Activated naive CD4-positive, alpha-beta T cell treated with anti-CD3 and anti-CD28 coated beads, Interleukin-2, amount 50 U/mL, for 16 hours (primary cell): ENCODE data around the gene PHF21A.

ENCODE experiments used
- DNase-seq: peaks from one replicate; pipeline ENCODE4 v3.0.0-alpha.2; 2020

PHF21A gene

DNA sequence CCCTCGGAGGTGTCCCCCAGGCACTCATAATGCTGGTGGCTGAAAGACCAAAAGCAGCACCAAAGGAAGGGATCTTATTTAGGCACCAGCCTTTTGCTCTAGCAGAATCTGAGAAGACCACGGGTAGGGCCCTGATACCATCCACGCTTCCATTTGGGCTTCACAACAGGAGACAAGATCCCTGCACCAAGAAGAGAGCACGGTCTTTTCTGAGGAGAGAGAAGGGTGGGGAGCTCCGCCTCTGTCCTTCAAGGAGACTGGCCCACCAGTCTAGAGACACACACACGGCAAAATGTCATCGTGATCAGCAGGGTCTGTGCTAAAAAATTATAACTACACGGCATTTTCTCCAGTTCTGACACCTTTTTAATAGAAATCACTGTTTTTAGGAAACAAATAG is 189.0 kb downstream of the PHF21A start:
- no peak for DNase-seq

DNA sequence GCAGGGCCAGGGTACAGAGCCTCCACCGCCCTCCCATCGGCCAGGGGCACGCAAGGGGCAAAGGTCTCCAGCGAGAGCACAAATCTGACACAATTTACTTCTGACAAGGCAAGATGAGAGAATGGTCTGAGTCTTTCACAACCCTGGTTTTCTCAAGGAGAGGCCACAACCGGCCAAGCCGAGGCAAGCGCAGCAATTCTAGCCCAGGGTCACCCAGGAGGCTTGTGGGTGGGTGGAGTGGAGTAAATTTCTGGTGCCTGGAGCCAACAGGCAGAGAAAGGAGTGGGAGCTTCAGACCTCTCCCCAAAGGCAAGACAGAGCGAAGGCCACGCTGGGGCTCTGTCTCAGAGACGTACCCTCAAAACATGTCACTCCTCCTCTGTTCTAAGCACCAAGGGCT is 189.5 kb downstream of the PHF21A start:
- DNase-seq = peak; percentile 7

DNA sequence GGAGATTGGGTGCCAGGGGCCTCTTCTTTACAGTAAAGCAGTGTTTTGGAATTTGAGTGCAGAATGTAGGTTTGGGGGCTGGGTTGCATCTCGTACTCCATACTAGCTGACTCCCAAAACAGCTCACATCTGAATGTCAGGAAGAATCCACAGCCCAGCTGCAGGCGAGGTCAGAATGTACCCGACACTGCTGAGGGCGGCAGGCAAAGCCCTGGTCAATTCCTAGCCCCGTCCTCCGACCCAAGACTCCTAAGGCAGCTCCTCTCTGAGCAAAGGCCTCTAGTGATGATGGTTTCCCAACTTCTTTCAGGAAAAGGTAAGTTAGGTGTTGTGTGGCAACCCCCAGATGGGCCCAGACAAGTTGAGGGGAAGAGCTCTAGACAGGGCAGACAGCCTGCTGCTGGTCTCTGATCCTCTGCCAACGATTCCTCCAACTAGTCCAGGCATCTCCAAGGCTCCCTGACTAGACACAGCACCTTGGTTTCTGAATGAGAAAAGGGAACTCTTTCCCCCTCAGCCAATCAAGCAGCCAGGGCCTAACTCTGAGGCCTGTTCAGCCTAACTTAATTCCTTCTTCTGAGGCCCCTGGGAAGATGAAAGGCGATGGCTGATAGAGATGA is 190.2 kb downstream of the PHF21A start:
- DNase-seq = no peak

DNA sequence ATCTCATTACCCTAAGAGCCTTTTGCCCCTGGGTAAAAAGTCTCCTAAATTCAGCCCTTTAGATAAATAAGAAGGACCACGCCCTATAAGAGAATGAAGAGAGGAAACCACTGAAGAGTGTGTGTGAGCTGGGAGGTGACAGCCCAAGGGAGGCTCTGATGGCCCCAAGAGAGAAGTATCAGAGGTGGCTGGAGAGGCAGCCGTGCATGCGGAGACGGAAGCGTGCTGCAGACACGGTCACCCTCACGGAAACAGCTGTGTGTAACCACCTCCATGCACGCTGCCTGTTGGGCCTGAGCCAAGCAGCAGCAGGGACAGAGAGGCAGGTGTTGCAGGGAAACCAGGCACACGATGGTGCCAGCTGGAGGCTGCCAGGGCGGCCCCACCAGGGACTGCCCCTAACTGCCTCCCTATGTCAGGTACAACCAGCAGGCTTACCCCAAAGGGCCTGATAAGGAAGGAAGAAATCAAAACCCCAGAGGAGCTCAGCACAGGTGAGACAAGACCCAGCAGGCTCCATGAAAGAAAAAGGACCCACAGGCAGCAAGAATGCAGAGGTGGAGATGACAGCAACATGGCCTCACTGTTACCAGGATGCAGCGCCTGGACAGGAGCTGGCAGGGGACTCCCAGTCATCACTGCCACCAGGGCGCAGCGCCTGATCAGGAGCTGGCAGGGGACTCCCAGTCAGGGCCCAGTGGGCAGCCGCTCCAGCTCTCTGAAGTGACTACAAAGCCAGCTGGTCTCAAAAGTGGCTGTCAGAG is 191.0 kb downstream of the PHF21A start:
- DNase-seq = peak; percentile 16

DNA sequence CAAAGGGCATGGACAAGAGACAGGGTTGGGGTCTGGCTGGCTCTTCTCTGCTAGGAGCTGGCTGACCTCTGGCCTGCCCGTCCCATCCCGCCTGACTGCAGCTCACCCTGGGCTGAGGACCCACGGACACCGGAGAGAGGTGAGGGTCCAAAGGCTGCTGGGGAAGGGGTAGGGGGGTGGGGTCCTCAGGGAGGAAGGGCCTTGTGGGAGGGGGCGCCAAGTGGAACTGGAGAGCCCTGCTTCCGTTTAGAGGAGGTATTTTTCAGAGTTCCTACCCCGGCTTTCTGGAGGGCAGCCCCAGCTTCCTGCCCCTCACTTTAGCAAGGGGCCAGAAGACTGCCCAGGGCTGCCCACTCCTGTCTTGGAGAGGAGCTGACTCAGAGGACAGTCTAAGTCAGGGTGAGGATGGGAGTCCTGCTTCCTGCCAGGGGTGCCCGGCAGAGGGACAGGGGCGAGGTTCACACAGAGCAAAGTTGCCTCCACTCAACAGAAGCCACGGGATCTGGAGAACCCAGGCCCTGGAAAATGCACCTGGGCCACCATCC is 191.7 kb downstream of the PHF21A start:
- DNase-seq = peak; percentile 4

DNA sequence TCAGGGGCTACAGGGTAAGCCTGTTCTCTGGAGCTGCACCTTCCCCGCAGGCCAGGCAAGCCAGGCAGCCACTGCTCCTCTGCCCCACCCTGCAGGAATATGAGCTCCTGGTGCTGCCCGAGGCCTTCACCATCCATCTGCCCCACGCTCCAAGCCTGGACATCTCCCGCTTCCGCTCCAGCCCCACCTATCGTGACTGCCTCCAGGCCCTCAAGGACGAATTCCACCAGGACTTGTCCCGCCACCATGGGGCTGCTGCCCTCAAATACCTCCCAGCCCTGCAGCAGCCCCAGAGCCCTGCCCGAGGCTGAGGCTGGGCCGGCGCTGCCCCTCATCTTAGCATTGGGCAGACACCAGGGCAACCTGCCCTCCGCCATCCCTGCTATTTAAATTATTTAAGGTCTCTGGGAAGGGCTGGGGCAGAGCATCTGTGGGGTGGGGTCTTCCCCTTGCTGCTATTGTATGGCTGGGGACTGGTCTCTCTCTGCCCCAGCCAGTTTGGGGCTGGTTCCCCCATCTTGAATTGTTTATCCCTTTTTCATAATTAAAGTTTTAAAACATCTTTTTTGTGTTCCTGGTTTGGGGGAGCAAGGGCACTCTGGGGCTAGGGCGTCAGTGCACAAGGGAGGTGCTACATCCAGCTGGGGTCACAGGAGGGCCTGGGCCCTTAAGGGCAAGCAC is 192.6 kb downstream of the PHF21A start:
- peak; percentile 5 for DNase-seq

DNA sequence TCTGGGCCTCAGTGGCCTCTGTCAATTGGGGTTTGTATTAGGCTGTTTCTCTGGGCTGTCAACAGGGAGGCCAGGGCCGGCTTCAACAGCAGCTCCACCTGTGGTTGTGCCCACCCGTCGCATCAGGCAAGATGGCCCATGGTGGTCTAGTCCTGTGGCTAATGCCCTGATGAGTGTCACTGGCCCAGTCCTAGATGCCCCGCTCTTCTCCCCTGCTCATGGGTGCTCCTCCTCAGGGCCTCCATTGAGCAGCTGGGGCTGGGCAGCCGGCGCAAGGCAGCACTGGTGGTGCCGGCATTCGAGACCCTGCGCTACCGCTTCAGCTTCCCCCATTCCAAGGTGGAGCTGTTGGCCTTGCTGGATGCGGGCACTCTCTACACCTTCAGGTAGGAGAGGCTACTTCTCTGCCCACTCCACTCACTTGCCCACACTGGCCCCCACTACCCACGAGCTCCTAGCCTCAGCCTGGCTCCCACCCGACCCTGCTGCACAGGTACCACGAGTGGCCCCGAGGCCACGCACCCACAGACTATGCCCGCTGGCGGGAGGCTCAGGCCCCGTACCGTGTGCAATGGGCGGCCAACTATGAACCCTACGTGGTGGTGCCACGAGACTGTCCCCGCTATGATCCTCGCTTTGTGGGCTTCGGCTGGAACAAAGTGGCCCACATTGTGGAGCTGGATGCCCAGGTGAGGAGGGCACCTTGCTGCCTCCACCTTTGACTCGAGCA is 193.4 kb downstream of the PHF21A start:
- peak; percentile 8 for DNase-seq

DNA sequence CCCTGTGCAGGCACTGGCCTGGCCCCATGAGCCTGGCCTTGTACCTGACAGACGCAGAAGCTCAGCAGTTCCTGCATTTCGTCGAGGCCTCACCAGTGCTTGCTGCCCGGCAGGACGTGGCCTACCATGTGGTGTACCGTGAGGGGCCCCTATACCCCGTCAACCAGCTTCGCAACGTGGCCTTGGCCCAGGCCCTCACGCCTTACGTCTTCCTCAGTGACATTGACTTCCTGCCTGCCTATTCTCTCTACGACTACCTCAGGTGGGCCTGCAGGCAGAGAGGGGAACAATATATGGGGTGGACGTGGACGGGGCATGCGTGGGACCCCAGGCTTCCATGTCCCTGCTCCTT is 193.9 kb downstream of the PHF21A start:
- DNase-seq = peak; percentile 5

DNA sequence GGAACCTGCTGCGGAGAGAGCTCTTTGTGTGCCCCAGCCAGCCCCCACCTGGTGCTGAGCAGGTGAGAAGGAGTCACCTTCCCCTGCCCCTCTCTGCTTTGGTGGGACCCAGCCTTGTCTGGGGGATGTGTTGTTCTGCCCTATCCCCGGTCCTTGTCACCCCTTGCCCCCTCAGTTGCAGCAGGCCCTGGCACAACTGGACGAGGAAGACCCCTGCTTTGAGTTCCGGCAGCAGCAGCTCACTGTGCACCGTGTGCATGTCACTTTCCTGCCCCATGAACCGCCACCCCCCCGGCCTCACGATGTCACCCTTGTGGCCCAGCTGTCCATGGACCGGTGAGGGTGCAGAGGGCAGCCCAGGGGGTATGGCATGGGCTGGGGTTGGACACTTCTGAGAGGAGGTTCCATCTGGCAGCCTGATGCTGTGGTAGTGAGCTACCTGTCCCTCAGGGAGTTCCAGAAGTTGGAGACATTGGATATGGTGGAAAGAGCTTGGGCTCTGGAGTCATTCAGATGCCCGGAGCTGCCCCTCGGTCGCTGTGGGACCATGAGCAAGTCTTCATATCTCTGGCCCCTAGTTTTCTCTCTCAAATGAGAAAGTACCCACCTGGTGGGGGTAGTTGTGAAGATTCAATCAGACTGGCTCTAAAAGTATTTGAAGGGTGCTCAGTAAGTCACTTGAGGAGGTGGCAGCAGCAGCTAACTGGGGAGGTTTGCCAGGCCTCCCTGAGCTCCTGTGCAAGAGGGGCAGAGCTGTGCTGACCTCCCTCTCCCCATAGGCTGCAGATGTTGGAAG is 194.5 kb downstream of the PHF21A start:
- peak; percentile 9 for DNase-seq

DNA sequence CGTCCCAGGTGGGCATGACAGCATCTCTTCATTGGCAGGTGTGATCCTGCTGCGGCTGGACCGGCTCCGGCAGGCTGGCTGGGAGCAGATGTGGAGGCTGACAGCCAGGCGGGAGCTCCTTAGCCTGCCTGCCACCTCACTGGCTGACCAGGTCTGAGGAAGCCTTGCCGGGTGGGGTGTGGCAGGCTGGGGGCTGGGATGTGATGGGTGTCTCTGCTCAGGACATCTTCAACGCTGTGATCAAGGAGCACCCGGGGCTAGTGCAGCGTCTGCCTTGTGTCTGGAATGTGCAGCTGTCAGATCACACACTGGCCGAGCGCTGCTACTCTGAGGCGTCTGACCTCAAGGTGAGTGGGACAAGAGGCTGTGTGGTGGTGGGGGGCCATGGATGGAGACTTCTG is 195.3 kb downstream of the PHF21A start:
- peak; percentile 7 for DNase-seq

DNA sequence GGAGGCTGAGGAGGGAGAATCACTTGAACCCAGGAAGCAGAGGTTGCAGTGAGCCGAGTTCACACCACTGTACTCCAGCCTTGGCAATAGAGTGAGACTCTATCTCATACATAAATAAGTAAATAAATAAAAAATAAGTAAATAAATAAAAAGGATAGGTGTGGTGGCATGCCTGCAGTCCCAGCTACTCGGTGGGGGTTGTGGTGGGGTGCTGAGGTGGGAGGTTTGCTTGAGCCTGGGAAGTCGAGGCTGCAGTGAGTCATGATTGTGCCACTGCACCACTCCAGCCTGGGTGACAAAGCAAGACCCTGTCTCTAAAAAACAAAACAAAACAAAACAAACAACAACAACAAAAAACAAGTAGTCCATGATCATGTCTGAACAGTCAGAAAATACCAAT is 195.7 kb downstream of the PHF21A start:
- DNase-seq = no peak

DNA sequence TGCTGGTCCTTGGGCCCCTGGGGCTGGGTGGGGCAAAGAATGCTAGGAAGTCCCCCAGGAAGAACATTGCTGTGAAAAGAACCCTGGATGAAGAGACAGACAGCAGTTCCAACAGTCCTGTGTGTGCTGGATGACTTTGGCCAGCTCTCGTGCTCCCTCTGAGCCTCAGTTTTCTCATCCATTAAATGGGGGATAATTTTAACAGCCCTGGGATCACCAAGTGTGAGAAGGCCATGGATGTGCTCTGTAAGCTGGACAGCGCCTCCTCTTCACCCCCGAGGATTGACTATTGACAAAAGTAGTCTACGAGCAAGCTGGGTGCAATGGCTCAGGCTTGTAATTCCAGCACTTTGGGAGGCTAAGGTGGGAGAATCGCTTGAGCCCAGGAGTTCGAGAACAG is 196.3 kb downstream of the PHF21A start:
- no peak for DNase-seq

DNA sequence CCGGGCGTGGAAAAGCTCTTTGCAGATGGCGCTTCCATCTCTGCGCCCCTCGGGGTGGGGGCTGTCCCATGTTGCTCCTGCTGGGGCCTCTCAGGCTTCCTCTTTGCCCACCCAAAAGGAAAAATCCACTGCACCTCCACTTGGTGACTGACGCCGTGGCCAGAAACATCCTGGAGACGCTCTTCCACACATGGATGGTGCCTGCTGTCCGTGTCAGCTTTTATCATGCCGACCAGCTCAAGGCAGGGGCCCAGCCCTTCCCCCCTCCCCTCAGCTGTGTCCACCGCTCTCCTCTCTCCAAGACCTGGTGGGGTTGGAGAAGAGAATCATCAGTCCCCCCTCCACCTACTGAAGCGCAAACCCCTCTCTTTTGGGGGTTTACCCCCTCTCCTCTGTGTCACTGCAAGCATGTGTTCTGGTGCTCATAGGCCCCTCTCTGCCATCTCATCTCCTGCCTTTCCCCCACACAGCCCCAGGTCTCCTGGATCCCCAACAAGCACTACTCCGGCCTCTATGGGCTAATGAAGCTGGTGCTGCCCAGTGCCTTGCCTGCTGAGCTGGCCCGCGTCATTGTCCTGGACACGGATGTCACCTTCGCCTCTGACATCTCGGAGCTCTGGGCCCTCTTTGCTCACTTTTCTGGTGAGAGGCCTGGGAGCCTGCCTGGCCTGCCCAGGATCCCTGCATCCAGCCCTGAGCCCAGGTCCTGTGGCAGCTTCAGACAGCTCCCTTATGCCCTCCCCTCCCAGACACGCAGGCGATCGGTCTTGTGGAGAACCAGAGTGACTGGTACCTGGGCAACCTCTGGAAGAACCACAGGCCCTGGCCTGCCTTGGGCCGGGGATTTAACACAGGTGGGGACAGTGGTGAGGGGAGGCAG is 197.0 kb downstream of the PHF21A start:
- DNase-seq = peak; percentile 10

DNA sequence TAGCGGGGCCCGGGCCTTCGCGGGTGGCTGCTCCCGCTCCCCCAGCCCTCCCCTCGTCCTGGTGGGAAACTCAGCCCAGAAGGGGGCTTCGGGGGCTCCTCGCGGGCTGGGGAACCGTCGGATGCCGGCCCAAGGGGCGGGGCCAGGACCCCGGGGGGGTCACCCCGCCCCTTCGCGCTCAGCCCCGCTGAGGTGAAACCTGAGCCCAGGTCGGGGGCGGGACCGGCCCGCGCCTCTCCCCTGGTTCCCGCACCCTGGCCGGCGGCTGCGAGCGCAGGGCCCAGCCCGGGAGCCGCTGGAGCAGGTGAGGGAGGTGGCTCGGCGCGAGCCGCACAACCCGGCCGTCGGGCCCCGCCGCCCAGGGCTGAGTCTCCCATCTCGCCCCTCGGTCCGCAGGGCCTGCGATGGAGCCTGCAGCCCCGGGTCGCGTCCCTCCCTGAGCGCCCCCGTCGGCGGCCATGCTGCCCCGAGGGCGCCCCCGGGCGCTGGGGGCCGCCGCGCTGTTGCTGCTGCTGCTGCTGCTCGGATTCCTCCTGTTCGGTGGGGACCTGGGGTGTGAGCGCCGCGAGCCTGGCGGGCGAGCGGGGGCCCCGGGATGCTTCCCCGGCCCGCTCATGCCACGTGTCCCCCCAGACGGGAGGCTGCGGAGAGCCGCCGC is 198.7 kb downstream of the PHF21A start, which contains the start of gene LARGE2:
Gene LARGE2 (plus strand): TSS at position 232 of the 658 bp plus-strand sequence. CDS start 227 bp downstream, at position 459.
- peak; percentile 32 for DNase-seq

DNA sequence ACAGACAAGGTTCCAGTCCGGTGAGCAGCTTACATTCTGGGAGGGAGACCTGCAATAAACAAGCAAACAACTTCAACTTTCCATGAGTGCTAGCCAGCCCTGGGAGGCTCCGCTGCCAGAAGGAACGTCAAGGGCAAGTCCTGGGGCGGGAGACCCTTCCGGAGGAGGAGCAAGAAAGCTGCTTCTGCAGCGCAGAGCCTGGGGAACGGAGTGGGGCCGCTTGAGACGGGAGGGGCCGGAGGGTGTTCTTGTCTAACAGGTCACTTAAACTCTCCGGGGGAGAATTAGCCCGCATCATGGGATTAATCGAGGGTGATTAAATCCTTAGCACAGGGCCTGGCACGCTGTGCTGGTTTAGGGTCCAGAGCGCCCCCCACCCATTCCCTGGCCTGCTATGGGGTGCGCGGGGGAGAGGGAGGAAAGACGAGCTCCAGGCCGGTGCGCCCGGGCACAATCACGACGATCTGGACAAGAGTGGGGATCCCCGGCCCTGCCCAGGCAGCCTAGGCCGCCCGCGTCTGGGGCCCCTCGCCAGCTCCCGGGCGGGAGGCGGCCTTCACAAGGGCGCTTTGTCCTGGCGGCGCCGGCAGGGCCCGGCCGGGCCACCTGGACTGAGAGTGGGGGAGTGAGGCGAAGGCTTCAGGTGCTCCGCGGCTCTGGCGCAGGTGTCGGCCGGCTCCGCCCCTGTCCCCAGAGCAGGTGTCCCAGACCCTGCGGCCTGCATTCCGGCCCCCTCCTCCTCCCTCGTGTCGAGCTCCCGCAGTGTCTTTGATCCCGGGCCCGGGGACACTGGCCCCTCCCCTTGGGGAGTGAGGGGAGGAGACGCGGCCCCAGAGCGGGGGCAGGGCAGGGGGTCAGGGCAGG is 199.5 kb downstream of the PHF21A start:
- no peak for DNase-seq

DNA sequence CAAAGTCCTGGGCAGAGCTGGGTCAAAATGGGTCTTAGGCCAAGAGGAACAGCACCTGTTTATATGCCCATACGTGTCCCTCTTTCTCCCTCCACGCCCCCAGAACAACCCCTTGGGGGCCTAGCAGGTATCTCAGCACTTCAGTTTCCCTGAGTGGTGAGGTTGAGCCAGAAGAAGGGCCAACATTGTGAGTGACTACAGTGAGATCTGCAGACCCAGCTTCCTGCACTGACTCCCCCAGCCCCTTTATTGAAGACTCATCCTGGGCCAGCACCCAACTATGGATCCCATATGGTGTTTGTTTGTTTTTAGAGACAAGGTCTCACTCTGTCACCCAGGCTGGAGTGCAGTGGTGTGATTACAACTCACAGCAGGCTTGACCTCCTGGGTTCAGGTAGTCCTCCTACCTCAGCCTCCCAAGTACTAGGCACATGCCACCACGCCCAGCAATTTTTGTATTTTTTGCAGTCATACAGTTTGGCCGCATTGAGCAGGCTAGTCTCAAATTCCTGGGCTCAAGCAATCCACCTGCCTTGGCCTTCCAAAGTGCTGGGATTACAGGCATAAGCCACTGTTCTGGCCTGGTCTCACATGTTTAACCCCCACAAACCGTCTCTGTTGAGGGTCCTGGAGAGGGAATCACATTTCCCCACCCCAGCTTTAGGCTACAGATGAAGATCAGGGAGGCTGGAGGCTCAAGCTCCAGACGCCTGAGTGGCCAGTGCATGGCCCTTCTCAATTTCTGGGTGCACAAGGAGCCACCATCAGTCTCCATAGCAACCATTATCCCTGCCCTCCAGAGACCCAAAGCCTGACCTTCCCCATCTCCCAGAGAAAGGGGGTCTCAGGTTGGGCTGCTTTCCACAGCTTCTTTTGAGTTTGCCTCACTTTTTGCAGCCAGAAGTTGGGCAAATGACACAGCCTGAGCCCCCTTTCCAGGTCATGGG is 200.4 kb downstream of the PHF21A start:
- DNase-seq = no peak

DNA sequence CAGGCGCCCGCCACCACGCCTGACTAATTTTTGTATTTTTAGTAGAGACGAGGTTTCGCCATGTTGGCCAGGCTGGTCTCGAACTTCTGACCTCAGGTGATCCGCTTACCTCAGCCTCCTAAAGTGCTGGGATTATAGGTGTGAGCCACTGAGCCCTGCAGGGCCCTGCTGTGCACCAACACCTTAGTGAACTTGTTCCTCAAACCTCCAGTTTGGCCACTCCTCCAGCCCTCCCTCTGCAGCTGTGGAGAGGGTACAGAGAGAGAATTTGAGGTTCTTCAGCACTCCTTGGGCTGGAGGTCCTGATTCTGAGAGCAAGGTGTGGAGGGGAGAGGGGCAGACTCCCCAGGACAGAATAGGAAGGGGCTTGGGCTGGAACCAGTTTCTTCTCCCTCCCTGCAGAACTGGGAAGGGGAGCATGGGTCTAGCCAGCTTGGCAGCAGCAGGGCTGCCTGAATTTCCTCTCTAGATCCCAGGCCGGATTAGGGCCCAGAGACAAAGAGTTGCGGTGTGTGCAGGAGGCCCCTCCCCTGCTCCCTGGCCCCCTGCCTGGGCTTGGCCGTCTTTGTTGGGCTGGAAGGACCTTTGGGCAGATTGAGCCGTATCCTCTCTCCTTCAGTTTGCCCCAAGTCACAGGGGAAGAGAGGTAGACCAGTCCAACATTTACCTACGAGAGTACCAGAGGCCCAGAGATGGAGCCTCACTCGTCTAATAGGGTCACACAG is 201.3 kb downstream of the PHF21A start:
- no peak for DNase-seq
